Anterior cingulate cortex (tissue), 58 donors: ENCODE data around the gene LILRB4.
"Not testable (repeated sequence)": the region's sequence is repeated elsewhere in the genome, so short reads cannot be mapped to it uniquely, and the experiment has no call there.

Experiments used
- DNase-seq, 58 donors: peaks; one replicate each; lab custom pipeline; 2025; lab: John Stamatoyannopoulos, UW

LILRB4 gene

DNA sequence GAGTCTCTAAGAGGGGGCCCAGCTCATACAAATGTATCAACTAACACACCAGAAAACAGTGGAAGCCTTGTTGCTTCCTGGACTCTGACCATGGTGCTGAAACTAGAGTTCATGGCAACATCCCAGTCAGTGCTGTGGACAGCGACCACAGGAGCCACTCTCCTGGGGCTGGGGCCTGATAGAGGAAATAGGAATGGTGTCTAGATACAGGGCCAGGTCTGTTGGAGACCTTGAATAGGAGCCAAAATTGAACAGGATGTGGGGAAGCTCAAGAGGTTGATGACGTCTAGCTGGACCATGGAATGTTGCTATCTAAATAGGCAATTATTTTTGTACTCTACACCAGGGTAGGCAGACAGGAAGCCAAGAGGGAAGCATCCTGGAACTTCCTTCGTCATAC lies 21.7 kb downstream of the LILRB4 start:
- DNase-seq: no peak

DNA sequence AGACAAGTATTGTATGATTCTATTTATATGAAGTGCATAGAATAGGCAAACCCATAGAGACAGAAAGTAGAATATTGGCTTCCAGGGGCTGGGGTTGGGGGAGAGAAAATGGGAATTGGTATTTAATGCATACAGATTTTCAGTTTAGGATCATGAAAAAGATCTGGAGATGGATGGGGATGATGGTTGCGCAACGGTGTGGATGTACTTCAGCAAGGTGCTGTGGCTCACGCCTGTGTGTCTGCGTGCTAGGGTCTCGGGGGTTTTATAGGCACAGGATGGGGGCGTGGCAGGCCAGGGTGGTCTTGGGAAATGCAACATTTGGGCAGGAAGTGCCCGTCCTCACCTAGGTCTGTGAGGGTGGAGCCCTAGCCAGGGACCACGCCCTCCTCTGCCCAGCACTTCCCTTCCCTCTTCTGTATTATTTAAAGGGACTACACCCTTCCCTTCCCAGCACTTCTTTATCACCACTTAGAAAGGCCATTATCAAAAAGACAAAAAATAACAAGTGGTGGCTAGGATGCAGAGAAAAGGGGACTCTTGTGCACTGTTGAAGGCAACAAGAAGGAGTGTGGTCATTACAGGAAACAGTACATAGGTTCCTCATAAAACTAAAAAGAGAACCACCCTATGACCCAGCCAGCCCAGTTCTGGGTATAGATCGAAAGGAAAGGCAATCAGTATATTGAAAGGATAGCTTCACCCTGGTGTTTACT lies 29.0 kb downstream of the LILRB4 start:
- no peak for DNase-seq

DNA sequence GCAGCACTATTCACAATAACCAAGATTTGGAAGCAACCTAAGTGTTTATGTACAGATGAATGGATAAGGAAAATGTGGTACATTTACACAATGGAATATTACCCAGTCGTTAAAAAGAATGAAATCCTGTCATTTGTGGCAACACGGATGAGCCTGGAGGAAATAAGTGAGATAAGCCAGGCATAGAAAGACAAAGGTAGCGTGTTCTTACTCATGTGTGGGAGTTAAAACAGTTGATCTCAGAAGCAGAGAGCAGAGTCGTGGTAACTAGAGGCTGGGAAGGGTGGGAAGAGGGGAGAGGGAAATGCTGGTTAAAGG lies 29.5 kb downstream of the LILRB4 start:
- no peak for DNase-seq

DNA sequence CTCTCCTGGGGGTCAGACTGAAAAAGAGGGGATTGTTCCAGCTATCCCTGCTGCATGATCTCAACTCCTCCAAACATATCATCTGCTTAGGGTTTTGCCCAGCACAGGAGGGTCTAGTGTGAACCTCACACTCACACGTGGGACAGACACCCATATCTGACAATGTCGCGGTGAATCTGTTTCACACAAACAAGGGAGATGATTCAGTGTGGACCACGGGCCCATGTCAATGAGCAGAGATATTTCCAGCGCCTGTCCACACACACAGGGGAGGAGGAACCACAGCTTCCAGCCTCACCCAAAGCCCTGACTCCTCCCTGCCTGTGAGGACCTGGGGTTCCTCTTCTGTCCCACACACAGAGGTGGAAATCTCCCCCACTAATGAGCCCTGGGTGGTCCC lies 31.9 kb downstream of the LILRB4 start:
- no peak for DNase-seq

DNA sequence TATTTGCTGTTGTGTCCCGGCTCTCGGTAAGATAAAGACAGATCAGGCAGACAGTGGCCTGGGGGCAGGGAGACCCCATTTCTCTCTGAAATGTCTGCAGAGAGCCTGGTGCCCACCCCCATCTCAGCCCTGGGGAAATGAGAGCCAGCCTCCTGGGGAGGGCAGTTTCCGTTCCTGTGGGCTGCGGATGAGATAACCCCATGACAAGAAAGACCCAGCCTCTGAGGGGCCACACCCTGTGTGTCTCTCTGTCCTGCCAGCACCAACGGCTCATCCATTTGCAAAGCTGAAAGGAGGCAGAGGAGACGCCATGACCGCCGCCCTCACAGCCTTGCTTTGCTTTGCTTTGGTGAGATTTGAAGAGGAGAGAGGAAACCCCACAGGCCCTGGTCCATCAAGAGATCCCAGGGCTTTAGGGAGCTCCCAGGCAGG lies 33.3 kb downstream of the LILRB4 start:
- no peak for DNase-seq

DNA sequence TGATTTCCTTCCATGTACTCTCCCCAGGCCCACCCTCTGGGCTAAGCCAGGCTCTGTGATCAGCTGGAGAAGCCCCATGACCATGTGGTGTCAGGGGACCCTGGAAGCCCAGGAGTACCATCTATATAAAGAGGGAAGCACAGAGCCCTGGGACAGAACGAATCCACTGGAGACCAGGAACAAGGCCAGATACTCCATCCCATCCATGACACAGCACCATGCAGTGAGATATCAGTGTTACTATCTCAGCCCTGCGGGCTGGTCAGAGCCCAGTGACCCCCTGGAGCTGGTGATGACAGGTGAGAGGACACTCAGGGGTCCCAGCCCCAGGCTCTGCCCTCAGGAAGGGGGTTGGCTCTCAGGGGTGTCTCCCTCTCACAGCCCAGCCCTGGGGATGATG lies 34.0 kb downstream of the LILRB4 start:
- DNase-seq: no peak

DNA sequence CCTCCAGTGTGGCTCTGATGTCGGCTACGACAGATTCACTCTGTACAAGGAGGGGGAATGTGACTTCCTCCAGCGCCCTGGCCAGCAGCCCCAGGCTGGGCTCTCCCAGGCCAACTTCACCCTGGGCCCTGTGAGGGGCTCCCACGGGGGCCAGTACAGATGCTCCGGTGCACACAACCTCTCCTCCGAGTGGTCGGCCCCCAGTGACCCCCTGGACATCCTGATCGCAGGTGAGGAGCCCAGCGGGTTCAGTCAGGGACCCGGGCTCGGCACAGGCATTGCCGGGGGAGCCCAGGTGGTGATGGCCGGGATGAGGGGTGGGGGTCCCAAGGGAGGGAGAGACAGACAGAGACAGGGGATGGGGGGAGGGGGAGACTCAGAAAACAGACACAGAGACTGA lies 34.9 kb downstream of the LILRB4 start:
- DNase-seq: not testable (repeated sequence)

DNA sequence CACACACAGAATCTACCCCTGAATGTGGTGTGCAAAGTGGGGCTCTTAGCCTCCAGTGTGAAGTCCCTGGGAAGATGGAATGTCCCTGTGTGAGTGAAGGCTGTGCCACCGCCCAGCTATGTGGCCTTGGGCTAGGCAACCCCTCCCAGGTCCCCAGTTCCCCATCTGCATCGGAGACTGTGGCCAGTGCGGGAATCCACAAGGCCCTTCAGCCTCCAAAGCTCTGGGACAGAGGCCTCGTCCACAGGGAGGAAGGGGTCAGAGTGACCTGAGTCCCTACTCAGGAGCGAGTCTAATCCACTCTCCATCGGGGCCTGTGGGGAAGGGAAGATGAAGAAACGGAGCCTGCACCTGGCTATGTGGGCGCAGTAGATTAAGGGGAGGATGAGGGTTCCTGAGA lies 42.1 kb downstream of the LILRB4 start:
- DNase-seq: no peak

DNA sequence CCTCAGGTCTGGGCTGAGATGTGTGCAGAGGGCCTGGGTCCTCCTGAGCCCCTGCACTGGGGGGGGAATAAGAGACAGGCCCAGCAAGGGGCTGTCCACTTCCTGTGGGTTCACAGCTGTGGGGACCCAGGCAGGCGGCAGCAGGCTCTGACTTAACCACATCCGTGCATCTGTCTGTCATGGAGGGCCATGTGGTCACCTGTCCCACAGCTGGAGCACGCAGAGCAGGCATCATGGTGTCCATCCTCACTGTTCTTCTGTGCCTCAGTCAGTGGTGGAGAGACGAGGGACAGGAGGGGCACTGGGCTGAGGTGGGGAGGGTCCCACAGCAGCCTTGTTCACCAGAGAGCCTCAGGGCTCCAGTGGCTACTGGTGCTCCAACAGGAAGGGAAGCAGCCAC lies 45.2 kb downstream of the LILRB4 start:
- no peak for DNase-seq

DNA sequence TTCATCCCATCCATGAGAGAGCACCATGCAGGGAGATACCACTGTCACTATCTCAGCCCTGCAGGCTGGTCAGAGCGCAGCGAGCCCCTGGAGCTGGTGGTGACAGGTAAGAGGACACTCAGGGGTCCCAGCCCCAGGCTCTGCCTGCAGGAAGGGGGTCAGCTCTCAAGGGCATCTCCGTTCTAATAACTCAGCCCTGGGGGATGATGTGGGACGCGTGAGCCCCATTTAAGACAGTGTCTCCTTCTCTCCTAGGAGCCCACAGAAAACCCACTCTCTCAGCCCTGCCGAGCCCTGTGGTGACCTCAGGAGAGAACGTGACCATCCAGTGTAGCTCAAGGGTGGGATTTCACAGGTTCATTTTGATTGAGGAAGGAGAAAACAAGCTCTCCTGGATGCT lies 46.0 kb downstream of the LILRB4 start:
- DNase-seq: no peak

DNA sequence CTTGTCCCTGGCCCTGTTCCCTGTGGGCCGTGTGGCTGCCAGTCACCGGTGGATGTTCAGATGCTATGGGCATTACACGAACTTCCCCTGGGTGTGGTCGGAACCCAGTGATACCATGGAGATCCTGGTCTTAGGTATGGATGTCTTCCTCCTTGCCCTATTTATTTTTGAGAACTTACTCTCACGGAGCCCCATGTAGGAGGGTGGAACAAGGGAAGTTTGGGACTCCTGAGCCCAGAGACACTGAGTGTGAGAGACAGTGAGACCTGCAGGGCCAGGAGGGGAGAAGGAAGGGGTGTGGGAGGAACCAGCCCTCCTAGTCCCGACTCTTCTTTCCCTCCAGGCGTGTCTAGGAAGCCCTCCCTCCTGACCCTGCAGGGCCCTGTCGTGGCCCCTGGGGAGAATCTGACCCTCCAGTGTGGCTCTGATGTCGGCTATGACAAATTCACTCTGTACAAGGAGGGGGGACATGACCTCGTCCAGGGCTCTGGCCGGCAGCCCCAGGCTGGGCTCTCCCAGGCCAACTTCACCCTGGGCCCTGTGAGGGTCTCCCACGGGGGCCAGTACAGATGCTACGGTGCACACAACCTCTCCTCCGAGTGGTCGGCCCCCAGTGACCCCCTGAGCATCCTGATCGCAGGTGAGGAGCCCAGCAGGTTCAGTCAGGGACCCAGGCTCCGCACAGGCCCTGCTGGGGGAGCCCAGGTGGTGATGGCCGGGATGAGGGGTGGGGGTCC lies 46.6 kb downstream of the LILRB4 start:
- no peak for DNase-seq

DNA sequence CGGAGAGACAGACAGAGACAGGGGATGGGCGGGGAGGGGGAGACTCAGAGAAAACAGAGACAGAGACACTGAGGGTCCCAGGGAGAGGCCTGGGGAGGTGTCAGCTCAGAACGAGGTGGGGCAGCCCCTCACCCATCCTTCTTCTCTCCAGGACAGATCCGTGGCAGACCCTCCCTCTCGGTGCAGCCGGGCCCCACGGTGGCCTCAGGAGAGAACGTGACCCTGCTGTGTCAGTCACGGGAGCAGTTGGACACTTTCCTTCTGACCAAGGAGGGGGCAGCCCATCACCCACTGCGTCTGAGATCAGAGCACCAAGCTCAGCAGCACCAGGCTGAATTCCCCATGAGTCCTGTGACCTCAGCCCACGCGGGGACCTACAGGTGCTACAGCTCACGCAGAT lies 47.2 kb downstream of the LILRB4 start:
- DNase-seq: not testable (repeated sequence)
